Fibroblast of mammary gland (primary cell): ENCODE data around the gene WASHC4.

Experiments used
- DNase-seq: peaks from one replicate; pipeline ENCODE4 v3.0.0-alpha.2; 2010; ENCODE audit warnings: low read depth
- H3K4me3 ChIP-seq: 2 replicates; pipeline ENCODE4 v1.5.1; 2011; ENCODE audit warnings: low read depth, mild to moderate bottlenecking, low read length, moderate library complexity; ENCODE audit not compliant: control insufficient read depth
- TF ChIP-seq, protein P1 (sequence below): conservative IDR thresholded peaks from 2 replicates; pipeline ENCODE4 v1.5.1; 2011; ENCODE audit warnings: low read depth, low read length, inconsistent platforms; ENCODE audit not compliant: control insufficient read depth, insufficient read depth

The WASHC4 gene

GRCh38 chr12:105162174-105162573 lies 54.6 kb downstream of the WASHC4 start:
- TF ChIP-seq, protein P1, sequence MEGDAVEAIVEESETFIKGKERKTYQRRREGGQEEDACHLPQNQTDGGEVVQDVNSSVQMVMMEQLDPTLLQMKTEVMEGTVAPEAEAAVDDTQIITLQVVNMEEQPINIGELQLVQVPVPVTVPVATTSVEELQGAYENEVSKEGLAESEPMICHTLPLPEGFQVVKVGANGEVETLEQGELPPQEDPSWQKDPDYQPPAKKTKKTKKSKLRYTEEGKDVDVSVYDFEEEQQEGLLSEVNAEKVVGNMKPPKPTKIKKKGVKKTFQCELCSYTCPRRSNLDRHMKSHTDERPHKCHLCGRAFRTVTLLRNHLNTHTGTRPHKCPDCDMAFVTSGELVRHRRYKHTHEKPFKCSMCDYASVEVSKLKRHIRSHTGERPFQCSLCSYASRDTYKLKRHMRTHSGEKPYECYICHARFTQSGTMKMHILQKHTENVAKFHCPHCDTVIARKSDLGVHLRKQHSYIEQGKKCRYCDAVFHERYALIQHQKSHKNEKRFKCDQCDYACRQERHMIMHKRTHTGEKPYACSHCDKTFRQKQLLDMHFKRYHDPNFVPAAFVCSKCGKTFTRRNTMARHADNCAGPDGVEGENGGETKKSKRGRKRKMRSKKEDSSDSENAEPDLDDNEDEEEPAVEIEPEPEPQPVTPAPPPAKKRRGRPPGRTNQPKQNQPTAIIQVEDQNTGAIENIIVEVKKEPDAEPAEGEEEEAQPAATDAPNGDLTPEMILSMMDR = no peak

GRCh38 chr12:105164068-105164467 lies 56.5 kb downstream of the WASHC4 start:
- TF ChIP-seq, protein P1 = no peak
- DNase-seq = no peak
- H3K4me3 ChIP-seq = no peak overlapping the region

More at GRCh38 chr12:105162174-105162573, 54.6 kb downstream of the WASHC4 start:
- DNase-seq = no peak
- H3K4me3 ChIP-seq = no peak overlapping the region

GRCh38 chr12:105166736-105167135 lies 59.2 kb downstream of the WASHC4 start:
- TF ChIP-seq, protein P1 = no peak
- peak; percentile 66 for DNase-seq
- no peak overlapping the region for H3K4me3 ChIP-seq

GRCh38 chr12:105167346-105167745 lies 59.8 kb downstream of the WASHC4 start:
- DNase-seq = peak; percentile 71
- TF ChIP-seq, protein P1 = no peak

DNA sequence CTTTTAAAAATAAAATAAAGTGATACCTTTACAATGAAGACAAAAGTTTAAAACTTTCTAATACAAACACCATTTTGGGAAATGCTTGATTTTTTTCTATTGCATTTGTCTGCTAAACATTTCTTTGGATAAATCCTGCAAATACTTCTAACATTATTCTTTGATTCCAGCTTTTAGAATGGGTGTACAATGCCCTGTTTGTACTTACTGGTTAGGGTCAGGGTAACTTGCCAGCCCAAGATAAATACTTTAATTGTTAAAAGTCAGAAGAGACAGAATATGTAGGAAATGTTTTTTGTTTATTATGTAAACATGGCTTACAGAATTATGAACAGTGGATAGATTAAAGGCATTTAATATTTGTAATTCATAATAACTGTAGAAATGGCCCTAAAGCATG lies 60.5 kb downstream of the WASHC4 start:
- DNase-seq = no peak
- no peak overlapping the region for H3K4me3 ChIP-seq
- TF ChIP-seq, protein P1 = no peak

More at GRCh38 chr12:105167346-105167745, 59.8 kb downstream of the WASHC4 start:
- H3K4me3 ChIP-seq = no peak overlapping the region

DNA sequence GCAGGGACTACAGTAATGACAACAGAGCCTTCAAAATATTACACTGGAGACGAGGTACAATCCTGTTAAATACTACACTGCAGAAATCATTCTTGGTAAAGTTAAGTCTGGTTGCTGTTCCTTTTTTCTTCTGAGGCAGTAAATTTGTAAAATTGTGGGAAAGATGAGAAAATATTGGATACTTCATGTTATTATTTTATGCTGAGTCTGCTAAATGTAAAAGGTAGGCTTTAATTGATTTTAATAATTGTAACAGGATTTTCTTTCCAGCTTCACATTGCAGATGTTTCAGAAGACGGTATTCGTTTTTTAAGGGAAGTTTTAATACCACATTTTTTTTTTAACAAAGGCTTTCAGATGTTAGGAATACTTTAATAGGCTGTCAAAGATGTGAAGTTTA lies 62.6 kb downstream of the WASHC4 start:
- no peak overlapping the region for H3K4me3 ChIP-seq
- TF ChIP-seq, protein P1 = no peak
- DNase-seq = no peak
